Measurements from ENCODE around the gene MROH8.
"Not testable (repeated sequence)": the region's sequence is repeated elsewhere in the genome, so short reads cannot be mapped to it uniquely, and the experiment has no call there.

Gene MROH8

GRCh38 chr20:37158248-37158647 lies 21.1 kb downstream of the MROH8 start:
- no peak overlapping the region for H3K27ac ChIP-seq
- no peak for DNase-seq (ENCODE audit: low spot score)
- H3K4me3 ChIP-seq = no peak overlapping the region
- no peak for TF ChIP-seq CTCF (IDR thresholded peaks at IDR 0.05)

- no peak for TF ChIP-seq CTCF (IDR thresholded peaks at IDR 0.05)
- Histone ChIP-seq H3K4me3 (no peak overlapping the region), H3K27ac (no peak overlapping the region)
- DNase-seq (ENCODE audit: low spot score) = no peak
Measured at GRCh38 chr20:37155987-37156386, 23.4 kb downstream of the MROH8 start.

GRCh38 chr20:37154684-37155298 lies 24.6 kb downstream of the MROH8 start:
- no peak for TF ChIP-seq CTCF (IDR thresholded peaks at IDR 0.05)
- Histone ChIP-seq H3K27ac (no peak overlapping the region), H3K4me3 (no peak overlapping the region)
- DNase-seq (ENCODE audit: low spot score) = no peak

GRCh38 chr20:37152284-37152683 lies 27.1 kb downstream of the MROH8 start:
- H3K4me3 ChIP-seq = no peak overlapping the region
- no peak overlapping the region for H3K27ac ChIP-seq
- no peak for DNase-seq (ENCODE audit: low spot score)
- no peak for TF ChIP-seq CTCF (IDR thresholded peaks at IDR 0.05)

GRCh38 chr20:37151529-37151928 lies 27.8 kb downstream of the MROH8 start:
- Histone ChIP-seq H3K4me3 (no peak overlapping the region), H3K27ac (no peak overlapping the region)
- no peak for DNase-seq (ENCODE audit: low spot score)
- no peak for TF ChIP-seq CTCF (IDR thresholded peaks at IDR 0.05)

GRCh38 chr20:37150864-37151263 lies 28.5 kb downstream of the MROH8 start:
- DNase-seq (ENCODE audit: low spot score); H3K4me3 ChIP-seq; H3K27ac ChIP-seq: not testable (repeated sequence)

GRCh38 chr20:37147250-37147649 lies 32.1 kb downstream of the MROH8 start:
- Histone ChIP-seq H3K4me3 (no peak overlapping the region), H3K27ac (no peak overlapping the region)
- TF ChIP-seq CTCF (IDR thresholded peaks at IDR 0.05) = no peak
- no peak for DNase-seq (ENCODE audit: low spot score)

Data from coronary artery (tissue), 2 donors.